ENCODE data around the gene DELE1.

GRCh38 chr5:141954194-141954593, 30.5 kb downstream of the DELE1 start:
- TF ChIP-seq POLR2A (IDR thresholded peaks at IDR 0.05), result no peak
- TF ChIP-seq, protein P1, sequence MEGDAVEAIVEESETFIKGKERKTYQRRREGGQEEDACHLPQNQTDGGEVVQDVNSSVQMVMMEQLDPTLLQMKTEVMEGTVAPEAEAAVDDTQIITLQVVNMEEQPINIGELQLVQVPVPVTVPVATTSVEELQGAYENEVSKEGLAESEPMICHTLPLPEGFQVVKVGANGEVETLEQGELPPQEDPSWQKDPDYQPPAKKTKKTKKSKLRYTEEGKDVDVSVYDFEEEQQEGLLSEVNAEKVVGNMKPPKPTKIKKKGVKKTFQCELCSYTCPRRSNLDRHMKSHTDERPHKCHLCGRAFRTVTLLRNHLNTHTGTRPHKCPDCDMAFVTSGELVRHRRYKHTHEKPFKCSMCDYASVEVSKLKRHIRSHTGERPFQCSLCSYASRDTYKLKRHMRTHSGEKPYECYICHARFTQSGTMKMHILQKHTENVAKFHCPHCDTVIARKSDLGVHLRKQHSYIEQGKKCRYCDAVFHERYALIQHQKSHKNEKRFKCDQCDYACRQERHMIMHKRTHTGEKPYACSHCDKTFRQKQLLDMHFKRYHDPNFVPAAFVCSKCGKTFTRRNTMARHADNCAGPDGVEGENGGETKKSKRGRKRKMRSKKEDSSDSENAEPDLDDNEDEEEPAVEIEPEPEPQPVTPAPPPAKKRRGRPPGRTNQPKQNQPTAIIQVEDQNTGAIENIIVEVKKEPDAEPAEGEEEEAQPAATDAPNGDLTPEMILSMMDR (IDR thresholded peaks at IDR 0.05), result no peak
